Stimulated activated CD4-positive, alpha-beta T cell treated with anti-CD3 and anti-CD28 coated beads, Interleukin-12 subunit alpha, Interleukin-12 subunit beta, amount 100 ng/mL, for 24 hours (primary cell): ENCODE data around the gene SPSB4.

ENCODE experiments used
- DNase-seq, 2 experiments: peaks; one replicate each; pipeline ENCODE4 v3.0.0-alpha.2; 2020; ENCODE audit warnings: low read depth in 2 of 2

Gene SPSB4

GRCh38 chr3:141152130-141152529, 101.0 kb downstream of the SPSB4 start:
- no peak for DNase-seq

GRCh38 chr3:141152801-141153678, 101.9 kb downstream of the SPSB4 start:
- no peak for DNase-seq

- no peak for DNase-seq
Measured at GRCh38 chr3:141153679-141153966, 102.5 kb downstream of the SPSB4 start.

- DNase-seq, result no peak
Measured at GRCh38 chr3:141164852-141165251, 113.7 kb downstream of the SPSB4 start.

GRCh38 chr3:141167681-141168080, 116.5 kb downstream of the SPSB4 start:
- DNase-seq, result no peak

- DNase-seq, result no peak
Measured at GRCh38 chr3:141170678-141171295, 119.6 kb downstream of the SPSB4 start.

- no peak for DNase-seq
Measured at GRCh38 chr3:141174674-141175073, 123.5 kb downstream of the SPSB4 start.

GRCh38 chr3:141176775-141177174, 125.6 kb downstream of the SPSB4 start:
- no peak for DNase-seq

GRCh38 chr3:141178026-141178425, 126.9 kb downstream of the SPSB4 start:
- DNase-seq, result no peak

GRCh38 chr3:141178551-141178950, 127.4 kb downstream of the SPSB4 start:
- DNase-seq, result no peak

GRCh38 chr3:141179983-141180382, 128.8 kb downstream of the SPSB4 start:
- no peak for DNase-seq

GRCh38 chr3:141181196-141181595, 130.0 kb downstream of the SPSB4 start:
- DNase-seq, result no peak

- no peak for DNase-seq
Measured at GRCh38 chr3:141181819-141182218, 130.7 kb downstream of the SPSB4 start.

GRCh38 chr3:141183606-141184005, 132.5 kb downstream of the SPSB4 start:
- no peak for DNase-seq

GRCh38 chr3:141184430-141184829, 133.3 kb downstream of the SPSB4 start:
- no peak for DNase-seq

- DNase-seq, result no peak
Measured at GRCh38 chr3:141191097-141191749, 140.1 kb downstream of the SPSB4 start.

GRCh38 chr3:141192345-141192744, 141.2 kb downstream of the SPSB4 start:
- peak; percentile 95 to 99 for DNase-seq

GRCh38 chr3:141193066-141193830, 142.1 kb downstream of the SPSB4 start:
- DNase-seq, result no peak
